Spinal cord (tissue), 10 donors: ENCODE data around the gene P2RY14. TPM values are rescaled to one million over a fixed set of nuclear protein-coding genes. Genes with fewer than 3 reads are reported as not detected.

Experiments
- DNase-seq, 6 donors: peaks; one replicate each; pipeline versions ENCODE4 v3.0.0 to v3.0.0-alpha.2; 2013 to 2015; ENCODE audit warnings: low spot score in 6 of 6, low read depth in 4 of 6
- H3K27ac ChIP-seq: one replicate; pipeline ENCODE4 v1.5.1; 2013; ENCODE audit warnings: low read depth, low read length, control low read depth
- H3K27me3 ChIP-seq: one replicate; pipeline ENCODE4 v1.6.1; 2013; ENCODE audit warnings: low read length; ENCODE audit not compliant: control insufficient read depth, insufficient read depth
- H3K36me3 ChIP-seq: one replicate; pipeline ENCODE4 v1.6.1; 2013; ENCODE audit warnings: low read length; ENCODE audit not compliant: control insufficient read depth, insufficient read depth
- H3K4me1 ChIP-seq: one replicate; pipeline ENCODE4 v1.6.1; 2013; ENCODE audit warnings: low read length; ENCODE audit not compliant: control insufficient read depth, insufficient read depth
- H3K4me3 ChIP-seq: one replicate; pipeline ENCODE4 v1.5.1; 2013; ENCODE audit warnings: low read depth, low read length, control low read depth
- H3K9me3 ChIP-seq: one replicate; pipeline ENCODE4 v1.6.1; 2013; ENCODE audit warnings: low read length; ENCODE audit not compliant: control insufficient read depth, insufficient read depth
- WGBS: methylation state at CpG from one replicate; pipeline ENCODE4 v1.1.5; 2013; ENCODE audit warnings: missing lambda C conversion rate; ENCODE audit not compliant: insufficient coverage; 5-methylcytosine and 5-hydroxymethylcytosine counted together
- polyA plus RNA-seq, 2 donors: library from polyadenylated mRNA; unstranded; fragments of 120-200 nt; gene quantifications; one replicate each; pipeline ENCODE4 v1.2.1, GENCODE V29; 2013; ENCODE audit not compliant: insufficient read length in 2 of 2
- total RNA-seq, 2 donors: library from RNA; depleted of rRNA in 1 of 2; stranded (reverse); fragments of 120-200 nt in 1 of 2; fragments of >200 nt in 1 of 2; gene quantifications; one replicate each; pipeline versions ENCODE4 v1.2.3 to v1.2.4, GENCODE V29; 2013 to 2014
- donor health status: healthy.

P2RY14 gene
- total and polyA plus RNA-seq, 4 donors: 1.3 to 8.9 (median 4.8) TPM

DNA sequence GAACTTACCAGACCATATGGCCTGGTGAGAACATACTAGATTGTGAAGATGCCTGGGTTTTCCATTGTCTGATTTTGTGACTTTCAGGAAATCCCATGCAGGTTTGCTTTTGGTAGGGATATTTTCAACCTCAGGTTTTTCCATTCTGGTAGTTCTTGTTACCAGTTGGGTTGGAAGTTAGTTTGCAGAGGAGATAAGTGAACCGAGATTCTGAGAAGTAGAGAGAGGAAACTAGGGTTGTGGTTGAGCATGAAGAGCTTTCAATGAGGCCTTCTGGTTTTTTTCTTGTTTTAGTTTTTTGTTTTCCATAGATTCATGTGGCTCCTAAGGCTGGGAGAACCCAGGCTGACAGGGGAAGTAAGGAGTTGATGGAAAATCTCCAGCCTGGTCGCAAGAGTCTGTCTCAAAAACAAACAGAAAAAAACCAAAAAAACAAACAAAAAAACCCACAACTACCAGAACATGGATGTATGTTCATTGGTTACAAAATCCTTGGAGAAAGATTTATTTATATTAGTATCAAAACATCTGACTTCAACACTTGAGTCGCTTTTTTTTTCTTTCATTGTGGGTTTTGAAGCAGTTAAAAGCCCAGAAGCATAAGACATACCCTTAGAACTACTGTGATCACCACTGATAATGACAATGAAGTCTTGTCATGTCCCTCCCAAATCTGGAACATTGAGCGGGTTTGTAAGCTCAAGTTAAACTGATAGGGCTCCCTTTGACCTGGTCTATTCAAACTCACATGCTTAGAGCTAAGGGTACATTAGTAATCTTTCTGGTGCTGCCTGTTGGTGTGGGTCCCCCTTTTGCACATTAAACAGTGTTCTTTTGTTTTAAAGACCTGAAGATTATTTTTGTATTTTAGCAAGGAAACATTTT lies 78.5 kb downstream of the P2RY14 start:
- no peak overlapping the region for H3K27ac ChIP-seq
- H3K9me3 ChIP-seq: no peaks in the 10 kb centered on the region
- H3K4me1 ChIP-seq: no peaks in the 10 kb centered on the region
- H3K4me3 ChIP-seq: no peak overlapping the region
- no peaks in the 10 kb centered on the region for H3K27me3 ChIP-seq
- H3K36me3 ChIP-seq: peaks cover 2% of the 10 kb centered on the region
- no peak for DNase-seq
- 79% methylated on average over 2 of the region's 4 CpGs for WGBS

DNA sequence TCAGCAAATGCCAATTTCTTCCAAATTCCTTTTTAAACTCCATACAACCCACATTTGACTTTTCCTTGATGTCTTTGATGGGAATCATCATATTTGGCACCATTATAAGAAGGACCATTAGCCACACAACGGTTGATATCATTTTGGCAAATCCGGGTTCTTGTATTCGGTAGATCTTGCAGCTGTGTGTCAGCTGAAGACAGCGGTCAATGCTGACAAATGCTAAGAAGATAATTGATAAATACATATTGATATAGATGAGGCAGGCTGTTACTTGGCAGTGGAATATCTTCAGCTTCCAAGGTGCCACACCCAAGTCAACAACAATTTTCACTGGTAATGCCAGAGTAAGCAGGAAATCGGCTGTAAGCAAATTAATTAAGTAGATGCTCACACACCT lies 79.5 kb downstream of the P2RY14 start:
- no peak for DNase-seq
- Histone ChIP-seq H3K27me3 (no peaks in the 10 kb centered on the region), H3K36me3 (peaks cover 4% of the 10 kb centered on the region), H3K27ac (no peak overlapping the region), H3K4me3 (no peak overlapping the region), H3K4me1 (no peaks in the 10 kb centered on the region), H3K9me3 (no peaks in the 10 kb centered on the region)
- WGBS: 100% methylated on average over 4 of the region's 5 CpGs

DNA sequence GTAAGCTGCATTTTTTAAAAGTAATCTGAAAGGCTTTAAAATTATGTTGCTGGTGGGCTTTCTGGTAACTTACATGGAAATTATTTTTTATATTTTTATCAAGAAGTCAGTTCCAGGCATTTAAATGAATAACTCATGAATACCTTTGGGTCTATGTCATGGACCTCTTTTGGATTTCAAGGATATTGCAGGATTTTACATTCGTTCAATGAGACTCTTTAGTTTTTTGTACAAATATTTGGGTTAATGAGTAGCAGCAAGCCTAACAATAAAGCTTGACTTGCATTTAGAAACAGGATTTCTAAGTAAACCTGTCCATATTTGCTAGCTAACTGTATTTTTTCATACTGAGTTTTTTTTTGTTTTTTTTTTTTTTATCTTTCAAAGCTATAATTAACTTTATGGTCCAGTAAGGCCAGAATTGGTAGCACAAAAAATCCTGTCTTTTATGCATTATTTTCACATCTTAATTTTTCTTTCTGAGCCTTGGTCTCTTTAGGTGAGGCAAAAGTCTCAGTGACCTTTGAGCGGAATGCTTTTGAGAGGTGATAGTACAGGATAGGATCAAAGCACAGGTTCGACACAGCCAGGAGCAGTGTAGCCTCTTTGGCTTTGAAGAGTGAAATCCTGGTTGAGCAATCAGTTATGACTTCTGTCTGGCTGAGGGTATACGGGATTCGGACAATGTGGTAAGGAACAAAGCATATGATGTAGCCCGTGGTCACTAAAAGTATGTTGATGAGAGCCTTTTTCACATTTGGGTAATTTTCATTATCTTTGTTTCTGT lies 80.2 kb downstream of the P2RY14 start:
- Histone ChIP-seq H3K27ac (no peak overlapping the region), H3K4me3 (no peak overlapping the region), H3K27me3 (no peaks in the 10 kb centered on the region), H3K9me3 (no peaks in the 10 kb centered on the region), H3K4me1 (no peaks in the 10 kb centered on the region), H3K36me3 (peaks cover 4% of the 10 kb centered on the region)
- no peak for DNase-seq
- WGBS: 95% methylated on average over 4 of the region's 6 CpGs

DNA sequence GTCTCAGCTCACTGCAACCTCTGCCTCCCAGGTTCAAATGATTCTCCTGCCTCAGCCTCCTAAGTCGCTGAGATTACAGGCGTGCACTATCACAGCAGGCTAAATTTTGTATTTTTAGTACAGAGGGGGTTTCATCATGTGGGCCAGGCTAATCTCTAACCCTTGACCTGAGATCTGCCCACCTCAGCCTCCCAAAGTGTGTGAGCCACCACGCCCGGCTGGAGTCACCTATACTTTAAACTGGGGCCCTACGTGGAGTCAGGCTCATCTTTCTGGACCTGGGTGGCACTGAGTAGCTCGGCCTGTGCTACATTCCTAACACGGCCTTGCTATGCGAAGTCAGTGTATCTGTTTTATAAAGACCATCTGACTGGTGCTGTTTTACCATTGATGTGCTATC lies 81.1 kb downstream of the P2RY14 start:
- WGBS: 100% methylated on average over 5 of the region's 8 CpGs
- H3K27me3 ChIP-seq: no peaks in the 10 kb centered on the region
- peaks cover 4% of the 10 kb centered on the region for H3K36me3 ChIP-seq
- DNase-seq: no peak
- no peaks in the 10 kb centered on the region for H3K4me1 ChIP-seq
- no peak overlapping the region for H3K4me3 ChIP-seq
- H3K27ac ChIP-seq: no peak overlapping the region
- no peaks in the 10 kb centered on the region for H3K9me3 ChIP-seq

DNA sequence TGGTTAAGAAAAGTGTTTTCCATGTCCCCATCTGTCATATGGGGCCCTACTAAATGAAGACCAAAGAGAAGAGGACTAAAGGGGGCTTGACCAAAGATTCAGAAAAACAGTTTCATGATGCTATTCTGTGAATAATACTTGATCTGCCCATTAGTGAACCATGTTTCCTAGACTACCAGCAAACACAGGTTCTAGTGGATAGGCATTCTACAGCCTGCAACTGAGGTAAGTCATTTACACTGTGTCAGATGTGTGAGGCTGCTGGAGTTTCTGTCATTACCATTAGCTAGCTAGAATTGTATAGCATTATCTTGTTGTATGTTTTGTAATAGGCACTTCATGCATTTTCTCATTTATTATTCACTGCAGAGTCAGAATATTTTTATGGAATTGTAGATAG lies 81.9 kb downstream of the P2RY14 start:
- Histone ChIP-seq H3K36me3 (peaks cover 4% of the 10 kb centered on the region), H3K4me3 (no peak overlapping the region), H3K4me1 (no peaks in the 10 kb centered on the region), H3K27ac (no peak overlapping the region), H3K9me3 (no peaks in the 10 kb centered on the region), H3K27me3 (no peaks in the 10 kb centered on the region)
- no peak for DNase-seq

DNA sequence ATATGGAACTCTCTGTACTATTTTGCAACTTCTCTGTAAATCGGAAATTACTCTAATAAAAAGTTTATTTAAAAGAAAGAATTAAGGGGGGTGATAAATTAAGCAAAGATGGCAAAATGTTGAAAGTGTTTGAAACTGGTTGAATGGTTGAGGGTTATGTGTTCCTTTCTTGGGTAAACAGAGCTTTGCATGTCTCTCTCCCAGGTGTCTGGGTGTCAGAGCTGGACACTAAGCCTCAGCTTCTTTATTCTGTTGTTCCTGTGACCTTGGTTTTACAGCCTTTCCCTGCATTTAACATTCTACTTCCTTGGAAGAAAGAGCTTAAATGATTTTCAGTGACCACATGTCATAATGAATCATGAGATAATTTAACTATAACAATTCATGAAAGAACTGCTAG lies 82.5 kb downstream of the P2RY14 start:
- Histone ChIP-seq H3K4me1 (no peaks in the 10 kb centered on the region), H3K9me3 (no peaks in the 10 kb centered on the region), H3K27ac (no peak overlapping the region), H3K4me3 (no peak overlapping the region), H3K36me3 (peaks cover 4% of the 10 kb centered on the region), H3K27me3 (no peaks in the 10 kb centered on the region)
- DNase-seq: no peak
- WGBS: no CpG with 5 or more reads among the region's 1 CpG

DNA sequence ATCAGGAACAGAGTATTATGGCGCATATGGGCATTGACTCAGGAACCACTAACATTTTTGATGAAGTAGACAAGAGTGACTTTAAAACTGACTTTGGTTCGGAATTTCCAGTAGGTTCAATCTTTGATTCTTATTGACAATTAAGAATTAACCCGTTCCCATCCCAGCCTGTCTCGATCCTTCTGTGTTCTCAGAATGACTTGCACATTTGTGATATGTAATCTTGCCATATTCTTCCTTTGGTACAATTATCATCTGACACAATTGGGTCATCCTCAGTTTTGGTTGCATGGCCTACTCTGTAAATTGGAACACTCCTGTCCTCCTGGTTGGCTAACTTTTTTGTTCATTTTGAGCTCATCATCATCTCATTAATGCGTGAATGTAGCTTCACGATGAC lies 85.8 kb downstream of the P2RY14 start:
- H3K9me3 ChIP-seq: no peaks in the 10 kb centered on the region
- WGBS: no CpG with 5 or more reads among the region's 6 CpGs

DNA sequence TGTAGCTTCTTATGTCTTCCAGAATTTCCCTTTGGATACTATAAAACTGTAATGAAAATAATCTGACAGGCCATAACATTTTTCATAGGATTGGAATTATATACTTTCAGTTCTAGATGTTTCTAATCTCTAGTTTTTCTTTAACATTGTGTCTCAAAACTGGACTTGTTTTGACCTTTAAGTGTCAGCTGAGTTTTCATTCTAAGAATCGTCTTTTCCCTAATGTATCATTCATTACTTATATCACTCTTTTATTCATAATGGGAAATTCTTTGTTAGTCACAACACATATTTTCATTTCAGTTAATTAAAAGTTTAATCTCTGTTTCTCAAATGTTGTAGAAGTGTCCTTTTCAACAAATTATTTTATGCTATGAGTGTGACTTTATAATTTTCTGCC lies 87.2 kb downstream of the P2RY14 start:
- H3K4me1 ChIP-seq: no peaks in the 10 kb centered on the region
- H3K4me3 ChIP-seq: no peak overlapping the region
- WGBS: no CpG with 5 or more reads among the region's 1 CpG
- no peak for DNase-seq
- no peaks in the 10 kb centered on the region for H3K27me3 ChIP-seq
- peaks cover 4% of the 10 kb centered on the region for H3K36me3 ChIP-seq
- H3K27ac ChIP-seq: no peak overlapping the region
- H3K9me3 ChIP-seq: no peaks in the 10 kb centered on the region

More for the DNA sequence above, 85.8 kb downstream of the P2RY14 start:
- DNase-seq: no peak
- H3K27me3 ChIP-seq: no peaks in the 10 kb centered on the region
- no peaks in the 10 kb centered on the region for H3K4me1 ChIP-seq
- H3K36me3 ChIP-seq: peaks cover 4% of the 10 kb centered on the region
- H3K4me3 ChIP-seq: no peak overlapping the region
- H3K27ac ChIP-seq: no peak overlapping the region

DNA sequence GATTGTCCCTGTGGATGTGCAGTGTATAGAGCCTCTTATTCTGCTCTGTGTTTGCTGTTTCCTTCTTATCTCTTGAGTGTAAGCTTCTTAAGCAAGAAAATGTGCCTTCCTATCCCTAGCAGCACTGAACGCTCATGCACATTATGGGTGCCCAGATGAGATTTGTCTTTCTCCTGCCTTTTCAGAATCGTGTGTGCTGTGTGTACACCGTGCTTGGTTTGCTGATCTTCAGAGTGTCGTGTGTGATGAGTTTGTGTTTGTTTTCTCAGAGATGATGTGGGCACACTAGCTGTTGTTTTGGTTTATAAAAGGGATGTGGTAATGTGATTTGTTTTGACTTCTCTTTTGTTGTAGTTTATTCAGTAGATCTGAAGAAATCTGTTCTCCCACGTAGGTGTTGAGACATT lies 95.1 kb downstream of the P2RY14 start:
- Histone ChIP-seq H3K27me3 (no peaks in the 10 kb centered on the region), H3K9me3 (no peaks in the 10 kb centered on the region), H3K4me3 (no peak overlapping the region), H3K27ac (no peak overlapping the region), H3K4me1 (peaks cover 2% of the 10 kb centered on the region), H3K36me3 (no peaks in the 10 kb centered on the region)
- no peak for DNase-seq
- WGBS: 43% methylated on average over 3 of the region's 5 CpGs
